Activated effector memory CD4-positive, alpha-beta T cell treated with anti-CD3 and anti-CD28 coated beads, Interleukin-2, amount 50 U/mL, for 16 hours (primary cell): ENCODE measurements around the gene TLR2.
"Not testable (repeated sequence)": the region's sequence is repeated elsewhere in the genome, so short reads cannot be mapped to it uniquely, and the experiment has no call there.

Source experiments
- DNase-seq: peaks from one replicate; pipeline ENCODE4 v3.0.0-alpha.2; 2020

The TLR2 gene

DNA sequence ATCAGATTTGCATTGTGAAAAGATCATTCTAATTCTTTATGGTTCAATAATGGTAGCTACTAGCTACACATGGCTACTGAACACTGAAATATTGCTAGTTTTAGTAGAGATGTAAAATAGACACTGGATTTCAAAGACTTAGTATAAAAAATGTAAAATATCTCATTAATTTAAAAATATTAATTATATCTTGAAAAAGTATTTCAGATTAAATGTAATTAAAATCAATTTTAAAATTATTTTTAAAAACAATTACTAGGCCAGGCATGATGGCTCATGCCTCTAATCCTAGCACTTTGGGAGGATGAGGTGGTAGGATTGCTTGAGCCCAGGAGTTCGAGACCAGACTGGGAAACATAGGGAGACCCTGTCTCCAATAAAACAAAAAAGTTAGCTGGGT lies 20.4 kb upstream of the TLR2 start:
- DNase-seq, result no peak

DNA sequence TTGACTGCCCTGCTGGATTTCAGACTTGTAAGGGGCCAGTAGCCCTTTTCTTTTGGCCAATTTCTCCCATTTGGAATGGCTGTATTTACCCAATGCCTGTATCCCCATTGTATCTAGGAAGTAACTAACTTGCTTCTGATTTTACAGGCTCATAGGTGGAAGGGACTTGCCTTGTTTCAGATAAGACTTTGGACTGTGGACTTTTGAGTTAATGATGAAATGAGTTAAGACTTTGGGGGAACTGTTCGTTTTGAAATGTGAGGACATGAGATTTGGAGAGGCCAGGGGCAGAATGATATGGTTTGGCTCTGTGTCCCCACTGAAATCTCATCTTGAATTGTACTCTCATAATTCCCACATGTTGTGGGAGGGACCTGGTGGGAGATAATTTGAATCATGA lies 17.6 kb upstream of the TLR2 start:
- DNase-seq, result not testable (repeated sequence)

DNA sequence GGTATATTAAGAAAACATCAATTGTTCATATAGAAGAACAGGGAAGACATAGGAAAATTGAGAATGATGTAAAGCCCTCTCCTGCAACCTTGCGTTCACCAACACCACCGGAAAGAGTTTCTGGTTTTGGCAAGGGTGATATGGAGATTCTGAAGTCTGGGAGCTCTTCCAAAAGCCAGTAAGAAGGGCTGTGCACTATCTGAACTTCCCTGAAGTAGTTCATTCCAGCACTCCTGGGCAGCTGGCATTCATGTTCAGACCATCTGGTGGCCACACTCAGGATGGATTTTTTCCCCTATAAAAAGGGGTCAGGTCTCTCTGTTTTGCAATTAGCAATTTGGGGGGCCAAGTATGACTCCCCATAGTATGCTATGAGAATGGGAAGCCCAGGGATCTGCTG lies 15.4 kb upstream of the TLR2 start:
- DNase-seq, result no peak

DNA sequence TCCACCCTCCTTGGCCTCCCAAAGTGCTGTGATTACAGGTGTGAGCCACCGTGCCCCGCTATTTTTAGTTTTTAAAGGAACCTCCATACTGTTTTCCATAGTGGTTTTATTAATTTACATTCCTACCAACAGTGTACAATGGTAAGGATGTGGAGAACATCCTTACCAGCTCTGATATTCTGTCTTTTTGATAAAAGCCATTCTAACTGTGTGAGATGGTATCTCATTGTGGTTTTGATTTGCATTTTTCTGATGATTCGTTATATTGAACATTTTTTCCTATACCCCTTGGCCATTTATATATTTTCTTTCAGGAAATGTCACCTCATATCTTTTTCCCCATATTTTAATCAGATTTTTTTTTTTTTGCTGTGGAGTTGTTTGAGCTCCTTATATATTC lies 14.2 kb upstream of the TLR2 start:
- no peak for DNase-seq

DNA sequence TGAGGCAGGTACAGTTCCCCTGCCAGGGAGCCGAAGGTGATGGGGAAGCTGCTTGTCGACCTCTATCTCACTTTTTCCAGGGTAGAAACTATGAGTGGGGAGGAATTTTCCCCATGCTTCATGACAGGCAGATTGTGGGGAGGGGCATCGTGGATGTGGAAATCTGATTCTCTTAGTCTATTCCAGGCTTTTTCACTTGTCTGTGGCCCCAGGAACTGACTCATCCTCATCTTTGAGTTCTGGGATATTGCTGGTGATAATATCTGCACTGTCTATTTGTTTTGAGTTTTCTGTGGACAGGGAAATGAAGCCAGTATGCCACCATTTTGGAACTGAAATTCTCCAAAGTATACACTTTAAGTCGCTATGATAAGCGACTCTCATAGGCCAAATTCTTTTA lies 7.6 kb upstream of the TLR2 start:
- DNase-seq, result no peak

DNA sequence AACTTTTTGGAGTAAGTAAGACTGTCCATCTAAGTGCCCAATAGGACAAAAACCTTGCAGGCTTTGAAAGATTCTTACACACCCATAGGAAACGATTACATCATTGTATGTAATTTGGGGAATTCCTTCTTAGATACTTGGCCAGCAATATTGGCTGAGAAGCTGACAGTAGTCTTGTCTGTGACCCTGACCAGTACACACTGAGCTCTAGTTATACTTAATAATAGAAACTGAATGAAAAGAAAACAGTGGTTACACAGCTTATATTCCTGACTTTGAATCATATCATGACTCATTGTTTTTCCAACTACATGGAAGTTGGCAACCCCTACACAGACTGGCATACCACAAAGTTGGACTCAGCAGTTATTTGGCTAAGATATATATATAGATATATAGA lies 7.1 kb upstream of the TLR2 start:
- DNase-seq, result no peak

DNA sequence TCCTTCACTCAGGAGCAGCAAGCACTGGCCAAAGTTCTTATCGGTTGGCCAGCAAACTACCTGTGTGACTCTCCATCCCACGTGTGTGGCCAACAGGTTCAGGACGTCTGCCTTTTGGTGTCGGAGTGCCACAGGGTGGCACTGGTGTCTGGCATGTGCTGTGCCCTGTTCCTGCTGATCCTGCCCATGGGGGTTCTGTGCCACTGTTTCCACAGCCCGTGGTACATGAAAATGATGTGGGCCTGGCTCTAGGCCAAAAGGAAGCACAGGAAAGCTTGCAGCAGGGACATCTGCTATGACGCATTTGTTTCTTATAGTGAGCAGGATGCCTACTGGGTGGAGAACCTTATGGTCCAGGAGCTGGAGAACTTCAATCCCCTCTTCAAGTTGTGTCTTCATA lies 4.6 kb upstream of the TLR2 start:
- no peak for DNase-seq

DNA sequence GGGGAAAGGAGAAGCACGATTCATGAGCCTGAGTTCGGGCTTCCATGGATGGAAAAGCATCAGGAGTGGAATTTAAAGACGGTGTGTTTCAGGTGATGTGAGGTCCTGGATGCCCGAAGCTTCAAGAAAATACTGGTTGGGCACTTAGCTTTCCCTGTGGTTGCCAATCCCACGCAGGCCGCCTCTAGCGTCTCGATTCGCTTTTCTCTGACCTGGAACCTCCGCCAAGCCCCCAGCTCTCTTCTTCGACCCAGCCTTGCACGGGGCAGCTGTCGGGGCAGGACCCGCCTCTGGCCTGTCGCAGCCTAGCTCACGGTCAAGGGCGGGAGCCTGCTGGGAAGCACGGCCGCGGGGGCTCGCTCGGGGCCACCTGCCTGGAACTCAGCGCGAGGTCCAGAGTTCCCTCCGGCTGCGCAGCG lies 308 bp upstream of the TLR2 start:
- DNase-seq, result no peak

DNA sequence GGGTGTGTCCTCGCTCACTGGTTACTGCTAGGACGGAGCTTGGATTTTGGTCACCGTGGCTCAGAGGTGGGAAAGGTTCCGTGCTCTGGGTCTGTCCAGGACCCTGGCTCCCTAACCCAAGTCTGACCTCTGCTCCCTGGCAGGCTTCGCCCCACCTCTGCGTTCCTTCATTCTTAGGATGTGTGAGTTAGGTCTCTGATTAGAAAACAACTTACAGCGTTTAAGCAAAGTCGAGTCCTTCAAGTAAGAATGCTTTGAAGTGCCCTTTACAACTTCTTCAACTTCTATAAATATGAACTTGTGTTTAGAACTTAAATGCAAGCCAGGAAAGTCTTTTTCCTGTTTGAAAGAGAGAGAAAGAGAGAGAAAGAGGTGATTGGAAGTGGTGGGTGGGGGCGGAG lies 891 bp downstream of the TLR2 start:
- DNase-seq, result peak; percentile 68

DNA sequence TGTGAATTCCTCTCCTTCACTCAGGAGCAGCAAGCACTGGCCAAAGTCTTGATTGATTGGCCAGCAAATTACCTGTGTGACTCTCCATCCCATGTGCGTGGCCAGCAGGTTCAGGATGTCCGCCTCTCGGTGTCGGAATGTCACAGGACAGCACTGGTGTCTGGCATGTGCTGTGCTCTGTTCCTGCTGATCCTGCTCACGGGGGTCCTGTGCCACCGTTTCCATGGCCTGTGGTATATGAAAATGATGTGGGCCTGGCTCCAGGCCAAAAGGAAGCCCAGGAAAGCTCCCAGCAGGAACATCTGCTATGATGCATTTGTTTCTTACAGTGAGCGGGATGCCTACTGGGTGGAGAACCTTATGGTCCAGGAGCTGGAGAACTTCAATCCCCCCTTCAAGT lies 20.4 kb downstream of the TLR2 start:
- DNase-seq, result no peak

DNA sequence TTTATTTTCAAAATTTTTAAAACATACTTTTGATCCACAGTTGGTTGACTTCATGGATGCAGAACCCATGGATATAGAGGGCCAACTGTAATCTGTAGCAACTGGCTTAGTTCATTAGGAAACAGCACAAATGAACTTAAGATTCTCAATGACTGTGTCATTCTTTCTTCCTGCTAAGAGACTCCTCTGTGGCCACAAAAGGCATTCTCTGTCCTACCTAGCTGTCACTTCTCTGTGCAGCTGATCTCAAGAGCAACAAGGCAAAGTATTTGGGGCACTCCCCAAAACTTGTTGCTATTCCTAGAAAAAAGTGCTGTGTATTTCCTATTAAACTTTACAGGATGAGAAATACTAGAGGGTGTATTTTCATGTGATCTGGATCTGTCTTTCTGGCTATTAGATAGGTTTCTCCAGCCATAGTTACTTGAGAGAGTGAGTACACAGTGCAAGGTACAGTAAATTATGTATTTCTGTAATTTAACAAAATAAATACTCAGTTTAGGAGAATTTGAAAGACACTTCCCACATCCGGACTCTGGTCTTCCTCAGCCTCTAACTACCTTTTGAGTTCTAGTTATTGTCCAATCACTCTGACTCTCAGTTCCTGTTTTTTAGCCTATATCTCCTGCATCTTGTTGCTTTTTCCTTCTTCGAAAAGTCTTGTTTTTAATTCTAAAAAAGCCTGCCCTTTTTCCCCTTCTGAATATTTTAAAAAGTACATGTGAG lies 21.8 kb downstream of the TLR2 start:
- DNase-seq, result no peak

DNA sequence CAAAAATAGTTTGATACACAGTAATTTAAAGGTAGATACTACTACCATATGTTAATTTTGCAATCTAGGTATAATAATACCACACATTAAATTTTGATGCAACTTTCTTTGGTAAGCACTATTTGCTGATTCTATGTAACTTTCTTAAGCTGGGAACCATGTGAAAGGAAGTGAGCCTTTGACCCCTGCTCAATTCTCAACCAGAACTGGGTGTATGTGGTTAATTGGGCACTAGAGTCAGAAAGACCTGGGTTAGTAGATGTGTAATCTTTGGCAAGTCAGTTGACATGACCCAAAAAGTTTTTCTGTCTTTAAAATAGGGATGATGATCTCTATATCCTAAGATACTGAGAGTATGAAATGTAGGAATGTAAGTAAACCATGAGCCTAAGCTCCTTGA lies 22.4 kb downstream of the TLR2 start:
- DNase-seq, result no peak

DNA sequence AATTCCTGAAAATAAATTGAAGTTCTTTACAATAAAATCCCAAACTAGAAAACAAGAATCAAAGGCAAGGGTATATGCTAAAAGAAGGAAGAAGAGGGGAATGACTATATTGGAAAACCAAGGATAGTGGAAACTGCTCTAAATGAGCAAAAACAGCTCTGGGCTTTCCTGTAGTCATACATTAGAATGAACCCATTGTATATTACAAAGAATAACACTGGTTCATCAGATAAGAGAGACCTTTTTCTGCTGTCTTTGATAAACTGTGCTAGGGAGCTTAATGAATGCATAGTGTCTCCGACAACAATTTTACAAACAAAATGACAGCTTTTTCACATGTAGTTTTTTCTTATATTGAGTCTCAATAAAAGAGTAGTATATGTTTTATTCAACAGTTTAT lies 26.6 kb downstream of the TLR2 start:
- no peak for DNase-seq

DNA sequence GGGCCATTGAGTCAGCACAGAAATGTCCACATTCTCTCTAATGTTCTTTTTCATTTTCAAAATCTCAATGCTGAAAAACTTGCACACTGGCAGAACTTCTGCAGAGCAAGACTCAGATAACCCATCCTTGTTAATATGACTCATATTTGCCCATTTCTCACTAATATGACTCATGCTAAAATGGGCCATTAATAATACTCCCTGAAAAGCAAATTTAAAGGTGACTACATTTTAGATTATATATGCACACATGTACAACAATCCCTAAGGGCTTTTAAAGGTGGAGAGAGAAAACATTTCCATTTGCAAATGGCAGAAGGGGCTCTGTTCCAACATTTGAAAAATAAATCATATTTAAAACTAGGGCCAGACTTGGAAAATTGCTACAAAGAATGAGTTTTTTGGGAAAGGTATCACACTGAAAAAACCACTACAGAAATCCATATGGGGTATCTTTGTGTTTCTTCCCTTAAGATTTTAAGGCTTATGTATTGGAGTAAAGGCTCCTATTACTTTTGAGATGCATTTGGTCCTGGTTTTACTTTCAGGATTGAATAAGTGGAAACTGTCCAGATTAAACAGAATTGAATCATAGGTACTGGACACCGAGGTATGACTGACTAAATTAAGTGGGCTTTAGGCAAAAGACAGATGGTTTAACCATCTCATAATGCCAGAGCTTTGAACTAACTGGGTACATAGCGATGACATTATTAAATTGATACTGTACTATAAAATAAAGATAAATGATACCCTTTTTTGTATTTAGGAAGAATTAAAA lies 30.0 kb downstream of the TLR2 start:
- no peak for DNase-seq

DNA sequence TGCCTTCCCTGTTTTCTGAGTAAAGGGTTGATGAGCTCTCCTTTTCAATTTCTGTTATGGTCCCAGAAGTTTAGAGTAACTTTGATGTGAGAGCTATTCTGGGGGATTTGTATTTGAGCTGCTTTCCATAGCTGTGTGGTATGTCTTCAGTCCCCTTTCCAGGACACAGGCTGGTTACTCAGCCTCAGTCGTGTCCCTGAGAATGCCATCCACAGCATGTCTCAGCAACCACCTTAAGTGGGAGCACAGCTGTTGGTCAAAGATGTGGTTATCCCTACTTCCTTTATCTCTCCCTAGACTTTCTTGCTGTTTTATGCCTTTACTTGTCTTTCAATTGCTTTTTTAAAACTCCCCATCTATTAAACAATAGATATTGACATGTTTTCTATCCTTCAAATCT lies 38.0 kb downstream of the TLR2 start:
- no peak for DNase-seq

DNA sequence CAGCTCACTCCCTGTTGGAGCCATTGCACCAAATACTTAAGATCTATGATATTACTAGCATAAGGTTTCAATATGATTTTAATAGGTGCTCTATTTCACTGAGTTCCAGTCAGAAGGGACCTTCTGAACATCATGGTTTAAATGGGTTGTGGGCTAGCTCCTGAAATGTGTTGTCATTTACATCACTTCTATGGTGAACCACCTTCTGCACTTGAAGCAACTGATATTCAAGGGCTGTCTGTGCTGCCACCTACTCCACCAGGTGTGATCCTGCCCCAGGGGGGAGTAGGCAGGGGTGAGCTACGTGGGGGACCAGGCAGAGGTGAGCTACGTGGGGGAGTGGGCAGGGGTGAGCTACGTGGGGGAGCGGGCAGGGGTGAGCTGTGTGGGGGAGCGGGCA lies 40.5 kb downstream of the TLR2 start:
- no peak for DNase-seq

DNA sequence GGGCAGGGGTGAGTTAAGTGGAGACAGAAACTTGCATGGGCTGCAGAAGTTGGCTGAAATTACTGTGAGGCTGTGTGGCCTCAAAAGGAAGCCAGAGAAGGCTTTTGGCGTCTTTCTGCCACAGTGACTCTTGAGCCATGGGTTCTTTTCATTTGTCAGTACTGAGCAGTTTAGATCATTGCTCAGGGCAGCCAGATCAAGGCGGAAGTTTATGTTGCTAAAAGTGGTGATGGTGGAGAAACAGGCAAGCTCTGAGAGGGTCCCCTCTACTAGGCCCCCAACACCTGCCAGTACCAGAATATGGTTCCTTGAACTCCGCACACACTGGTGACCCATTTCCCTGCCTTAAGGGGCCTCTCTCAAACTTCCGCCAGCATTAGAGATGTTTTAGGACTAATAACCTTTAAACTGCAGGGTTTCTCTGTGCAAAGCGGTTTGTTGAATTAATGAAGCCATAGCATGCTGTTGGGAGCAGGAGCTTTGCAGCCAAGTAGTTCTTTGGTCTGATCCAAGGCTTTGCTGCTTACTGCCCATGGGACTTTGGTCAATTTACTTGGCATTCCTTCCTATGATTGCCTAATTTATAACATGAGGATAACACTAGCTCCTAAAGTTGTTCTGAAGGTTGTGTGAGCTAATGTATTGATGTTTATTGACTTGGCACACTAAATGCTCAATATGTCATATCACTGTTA lies 41.2 kb downstream of the TLR2 start:
- no peak for DNase-seq

DNA sequence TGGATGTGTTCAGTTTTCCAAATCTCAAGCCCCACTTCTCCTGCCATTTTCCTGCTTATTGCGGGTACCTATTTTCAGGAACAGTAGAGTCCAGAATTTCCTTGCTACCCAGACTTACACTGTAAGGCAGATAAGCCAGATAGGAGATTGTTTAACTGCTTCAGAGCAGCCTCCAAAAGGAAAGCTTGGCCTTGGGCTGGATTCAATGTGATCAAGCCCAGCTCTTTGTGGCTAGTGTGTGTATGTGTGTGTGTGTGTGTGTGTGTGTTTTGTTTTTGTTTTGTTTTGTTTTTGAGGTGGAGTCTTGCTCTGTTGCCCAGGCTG lies 41.7 kb downstream of the TLR2 start:
- DNase-seq, result no peak

DNA sequence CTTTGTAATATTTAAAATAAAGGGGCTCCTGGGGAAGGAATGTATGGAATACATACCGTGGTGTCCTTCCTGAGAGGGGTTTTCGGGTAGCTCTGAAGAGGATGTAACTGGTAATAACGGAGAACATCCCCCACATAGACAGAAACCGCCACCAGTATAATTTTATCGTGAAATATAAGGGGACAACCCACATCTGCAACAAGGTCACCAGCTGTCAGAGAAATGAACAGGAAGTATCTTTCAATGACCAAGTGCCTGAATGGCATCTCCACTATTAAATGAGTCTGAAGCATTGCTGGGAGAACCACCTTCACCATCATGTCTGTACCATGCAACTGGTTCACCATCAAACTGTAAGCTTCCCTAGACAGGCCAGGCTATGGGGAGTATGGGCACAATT lies 44.1 kb downstream of the TLR2 start:
- DNase-seq, result no peak

DNA sequence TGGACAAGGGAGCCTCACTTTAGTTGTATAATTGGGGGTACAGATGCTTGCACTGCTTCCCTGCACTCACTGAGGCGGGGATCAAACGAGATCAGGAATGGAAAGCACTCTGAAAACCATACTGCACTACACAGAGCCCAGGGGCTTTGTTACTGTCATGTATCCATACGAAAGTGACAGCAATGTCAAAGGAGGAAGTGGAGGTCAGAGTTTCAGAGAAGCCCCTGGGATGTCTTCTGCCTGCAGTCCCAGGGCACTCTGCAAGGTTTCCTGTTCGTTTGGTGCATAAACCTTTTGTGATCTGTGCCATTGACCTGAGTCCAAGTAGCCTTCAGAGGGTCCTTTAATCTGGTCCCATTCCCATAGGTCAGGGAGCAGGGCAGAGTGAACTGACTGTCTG lies 44.6 kb downstream of the TLR2 start:
- no peak for DNase-seq

DNA sequence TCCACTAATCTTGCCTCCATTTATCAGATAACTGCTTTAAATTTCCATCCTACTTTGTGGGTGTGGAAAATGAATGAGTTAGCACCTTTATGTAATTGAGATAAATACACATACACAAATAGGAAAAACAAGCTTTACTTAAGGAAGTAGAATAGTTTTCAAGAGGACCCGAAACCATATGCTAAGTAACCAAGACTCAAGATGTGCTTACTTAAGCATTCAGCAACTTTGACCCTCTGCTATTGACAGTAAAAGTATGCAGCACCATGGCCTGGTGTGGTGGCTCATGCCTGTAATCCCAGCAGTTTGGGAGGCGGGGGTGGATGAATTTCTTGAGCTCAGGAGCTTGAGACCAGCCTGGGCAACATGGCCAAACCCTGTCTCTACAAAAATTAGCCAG lies 45.8 kb downstream of the TLR2 start:
- no peak for DNase-seq

DNA sequence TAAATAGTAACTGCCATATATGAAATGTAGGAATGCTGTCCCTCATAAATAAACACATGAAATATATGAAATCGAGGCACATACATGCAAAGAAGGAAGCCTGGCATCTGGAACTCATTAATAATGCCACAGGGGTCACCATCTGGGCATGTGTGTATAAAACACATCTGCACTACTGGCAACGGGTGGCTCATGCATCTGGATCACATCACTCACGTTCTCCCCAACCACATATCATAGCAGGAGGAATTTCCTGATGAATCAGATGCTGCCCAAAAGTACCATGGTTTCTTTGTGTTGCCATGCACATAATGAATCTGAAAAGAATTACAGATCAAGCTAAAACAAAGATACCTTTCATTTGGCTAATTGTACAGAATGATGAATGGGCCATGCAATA lies 47.2 kb downstream of the TLR2 start:
- DNase-seq, result no peak

DNA sequence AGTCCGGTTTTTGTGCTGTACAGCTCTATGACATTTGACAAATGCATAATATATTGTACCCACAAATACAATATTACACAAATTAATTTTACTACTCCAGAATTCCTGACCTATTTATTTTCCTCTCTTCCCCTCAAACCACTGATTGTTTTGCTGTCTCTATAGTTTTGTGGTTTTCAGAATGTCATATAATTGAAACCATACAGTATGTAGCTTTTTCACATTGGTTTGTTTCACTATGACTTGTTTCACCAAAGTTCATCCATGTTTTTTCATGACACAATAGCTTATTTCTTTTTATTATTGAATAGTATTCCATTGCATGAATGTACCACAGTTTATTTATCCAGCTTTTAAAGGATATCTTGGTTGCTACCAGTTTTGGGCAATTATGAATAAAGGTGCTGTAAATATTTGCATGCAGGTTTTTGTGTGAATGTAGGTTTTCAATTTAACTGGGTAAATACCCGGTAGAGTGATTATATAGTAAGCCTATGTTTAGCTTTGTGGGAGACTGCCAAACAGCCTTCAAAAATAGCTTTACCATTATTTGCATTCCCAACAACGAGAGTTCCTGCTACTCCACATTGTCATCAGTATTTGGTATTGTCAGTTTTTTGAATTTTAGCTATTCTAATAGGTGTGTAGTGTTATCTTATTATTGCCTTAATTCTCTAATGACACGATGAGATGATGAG lies 49.8 kb downstream of the TLR2 start:
- no peak for DNase-seq
